NB4 (cell line): ENCODE results near the gene SEC61B.

Experiments
- POLR2A ChIP-seq: IDR thresholded peaks from 2 replicates; pipeline ENCODE4 v1.6.1; 2011; ENCODE audit warnings: mild to moderate bottlenecking; ENCODE audit not compliant: insufficient read length; ENCODE audit errors: extremely low read depth
- TF ChIP-seq, protein P1 (sequence below): IDR thresholded peaks from one replicate; pipeline ENCODE4 v1.5.1; 2012; ENCODE audit warnings: low read depth, low read length

GRCh38 chr9:99253134-99253533, 31.1 kb downstream of the SEC61B start:
- no peak for TF ChIP-seq POLR2A
- TF ChIP-seq, protein P1, sequence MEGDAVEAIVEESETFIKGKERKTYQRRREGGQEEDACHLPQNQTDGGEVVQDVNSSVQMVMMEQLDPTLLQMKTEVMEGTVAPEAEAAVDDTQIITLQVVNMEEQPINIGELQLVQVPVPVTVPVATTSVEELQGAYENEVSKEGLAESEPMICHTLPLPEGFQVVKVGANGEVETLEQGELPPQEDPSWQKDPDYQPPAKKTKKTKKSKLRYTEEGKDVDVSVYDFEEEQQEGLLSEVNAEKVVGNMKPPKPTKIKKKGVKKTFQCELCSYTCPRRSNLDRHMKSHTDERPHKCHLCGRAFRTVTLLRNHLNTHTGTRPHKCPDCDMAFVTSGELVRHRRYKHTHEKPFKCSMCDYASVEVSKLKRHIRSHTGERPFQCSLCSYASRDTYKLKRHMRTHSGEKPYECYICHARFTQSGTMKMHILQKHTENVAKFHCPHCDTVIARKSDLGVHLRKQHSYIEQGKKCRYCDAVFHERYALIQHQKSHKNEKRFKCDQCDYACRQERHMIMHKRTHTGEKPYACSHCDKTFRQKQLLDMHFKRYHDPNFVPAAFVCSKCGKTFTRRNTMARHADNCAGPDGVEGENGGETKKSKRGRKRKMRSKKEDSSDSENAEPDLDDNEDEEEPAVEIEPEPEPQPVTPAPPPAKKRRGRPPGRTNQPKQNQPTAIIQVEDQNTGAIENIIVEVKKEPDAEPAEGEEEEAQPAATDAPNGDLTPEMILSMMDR: no peak
